ENCODE results near the gene MTPN.
A peak's percentile ranks its signal among the peaks of the same experiment; 100 is the strongest.

MTPN gene

DNA sequence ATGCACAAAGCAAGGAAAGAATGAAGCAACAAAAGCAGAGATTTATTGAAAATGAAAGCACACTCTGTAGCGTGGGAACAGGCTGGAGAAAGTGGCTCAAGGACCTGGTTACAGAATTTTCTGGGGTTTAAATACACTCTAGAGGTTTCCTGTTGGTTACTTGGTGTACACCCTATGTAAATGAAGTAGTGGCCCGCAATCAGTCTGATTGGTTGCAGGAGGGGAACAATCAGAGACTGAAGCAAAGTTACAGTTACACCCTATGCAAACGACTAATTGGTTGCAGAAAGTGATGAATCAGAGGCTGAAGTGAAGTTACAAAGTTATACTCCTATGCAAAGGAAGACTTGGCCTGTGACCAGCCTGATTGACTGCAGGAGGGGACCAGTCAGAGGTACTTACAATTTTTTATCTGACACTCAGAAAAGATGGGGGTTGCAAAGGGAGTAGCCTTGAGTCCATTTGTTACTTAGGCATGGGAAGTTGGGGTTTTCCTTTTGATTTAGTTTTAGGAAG, 3.6 kb upstream of the MTPN start:
- H3K4me3 ChIP-seq (ENCODE audit: low read depth in 1 of 2, low read length in 2 of 2): no peak overlapping the region
- H3K9ac ChIP-seq (ENCODE audit: low read length): no peak overlapping the region
- H3K27ac ChIP-seq (ENCODE audit: low read depth, low read length): no peak overlapping the region

GRCh38 chr7:135980012-135980551, 2.9 kb upstream of the MTPN start:
- Histone ChIP-seq H3K27me3 (ENCODE audit: control insufficient read depth in 1 of 2, insufficient read depth in 2 of 2, low read length in 2 of 2) (no peaks in the 10 kb centered on the region), H3K4me3 (ENCODE audit: low read depth in 1 of 2, low read length in 2 of 2) (no peak overlapping the region), H3K9me3 (ENCODE audit: low read length) (no peaks in the 10 kb centered on the region), H3K9ac (ENCODE audit: low read length) (no peak overlapping the region), H3K36me3 (ENCODE audit: insufficient read depth, low read length) (no peaks in the 10 kb centered on the region), H3K4me1 (ENCODE audit: insufficient read depth, low read length) (peaks cover 17% of the 10 kb centered on the region), H3K27ac (ENCODE audit: low read depth, low read length) (no peak overlapping the region)

More for the DNA sequence above, 3.6 kb upstream of the MTPN start:
- no peaks in the 10 kb centered on the region for H3K27me3 ChIP-seq (ENCODE audit: control insufficient read depth in 1 of 2, insufficient read depth in 2 of 2, low read length in 2 of 2)
- peaks cover 11% of the 10 kb centered on the region for H3K4me1 ChIP-seq (ENCODE audit: insufficient read depth, low read length)
- no peaks in the 10 kb centered on the region for H3K36me3 ChIP-seq (ENCODE audit: insufficient read depth, low read length)
- no peaks in the 10 kb centered on the region for H3K9me3 ChIP-seq (ENCODE audit: low read length)

DNA sequence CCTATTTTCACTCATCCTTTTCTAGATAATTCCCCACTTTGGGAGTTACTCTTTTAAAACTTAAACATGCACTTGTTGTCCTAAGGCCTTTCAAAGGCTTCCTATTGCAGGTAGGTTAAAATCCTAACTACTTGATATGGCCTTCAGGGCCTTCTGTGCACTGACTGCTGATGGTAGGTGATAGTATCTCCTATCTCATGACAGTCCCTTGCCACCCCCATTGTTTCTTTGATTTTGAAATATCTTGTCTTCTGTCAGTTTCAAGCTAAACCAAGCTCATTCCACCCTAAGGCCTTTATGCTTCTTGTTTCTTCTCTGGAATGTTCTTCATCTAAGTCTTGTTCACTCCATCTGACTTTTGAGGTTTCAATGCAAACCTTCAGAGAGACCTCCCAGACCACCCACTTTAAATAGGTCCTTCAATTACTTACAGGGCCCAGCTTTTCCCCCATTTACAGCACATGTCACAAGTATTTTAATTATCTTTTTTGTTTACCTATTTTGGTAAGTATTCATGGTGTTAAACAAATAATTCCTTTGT, 2.4 kb upstream of the MTPN start:
- Histone ChIP-seq H3K4me3 (ENCODE audit: low read depth in 1 of 2, low read length in 2 of 2) (no peak overlapping the region), H3K27ac (ENCODE audit: low read depth, low read length) (no peak overlapping the region), H3K36me3 (ENCODE audit: insufficient read depth, low read length) (no peaks in the 10 kb centered on the region), H3K9ac (ENCODE audit: low read length) (no peak overlapping the region), H3K27me3 (ENCODE audit: control insufficient read depth in 1 of 2, insufficient read depth in 2 of 2, low read length in 2 of 2) (no peaks in the 10 kb centered on the region), H3K9me3 (ENCODE audit: low read length) (no peaks in the 10 kb centered on the region), H3K4me1 (ENCODE audit: insufficient read depth, low read length) (peaks cover 22% of the 10 kb centered on the region)

GRCh38 chr7:135978624-135979023, 1.5 kb upstream of the MTPN start:
- peaks cover 27% of the 10 kb centered on the region for H3K4me1 ChIP-seq (ENCODE audit: insufficient read depth, low read length)
- no peak overlapping the region for H3K4me3 ChIP-seq (ENCODE audit: low read depth in 1 of 2, low read length in 2 of 2)
- no peaks in the 10 kb centered on the region for H3K27me3 ChIP-seq (ENCODE audit: control insufficient read depth in 1 of 2, insufficient read depth in 2 of 2, low read length in 2 of 2)
- no peak overlapping the region for H3K9ac ChIP-seq (ENCODE audit: low read length)
- no peaks in the 10 kb centered on the region for H3K9me3 ChIP-seq (ENCODE audit: low read length)
- H3K27ac ChIP-seq (ENCODE audit: low read depth, low read length): no peak overlapping the region
- no peaks in the 10 kb centered on the region for H3K36me3 ChIP-seq (ENCODE audit: insufficient read depth, low read length)

GRCh38 chr7:135977742-135978066, 545 bp upstream of the MTPN start:
- H3K4me1 ChIP-seq (ENCODE audit: insufficient read depth, low read length): peaks cover 27% of the 10 kb centered on the region
- peak overlapping the region; percentile 73 for H3K27ac ChIP-seq (ENCODE audit: low read depth, low read length)
- no peaks in the 10 kb centered on the region for H3K9me3 ChIP-seq (ENCODE audit: low read length)
- no peaks in the 10 kb centered on the region for H3K27me3 ChIP-seq (ENCODE audit: control insufficient read depth in 1 of 2, insufficient read depth in 2 of 2, low read length in 2 of 2)
- peak overlapping the region; percentile 25 for H3K9ac ChIP-seq (ENCODE audit: low read length)
- H3K4me3 ChIP-seq (ENCODE audit: low read depth in 1 of 2, low read length in 2 of 2): peak overlapping the region in 1 of 2 donors; percentile 92
- peaks cover 3% of the 10 kb centered on the region for H3K36me3 ChIP-seq (ENCODE audit: insufficient read depth, low read length)

DNA sequence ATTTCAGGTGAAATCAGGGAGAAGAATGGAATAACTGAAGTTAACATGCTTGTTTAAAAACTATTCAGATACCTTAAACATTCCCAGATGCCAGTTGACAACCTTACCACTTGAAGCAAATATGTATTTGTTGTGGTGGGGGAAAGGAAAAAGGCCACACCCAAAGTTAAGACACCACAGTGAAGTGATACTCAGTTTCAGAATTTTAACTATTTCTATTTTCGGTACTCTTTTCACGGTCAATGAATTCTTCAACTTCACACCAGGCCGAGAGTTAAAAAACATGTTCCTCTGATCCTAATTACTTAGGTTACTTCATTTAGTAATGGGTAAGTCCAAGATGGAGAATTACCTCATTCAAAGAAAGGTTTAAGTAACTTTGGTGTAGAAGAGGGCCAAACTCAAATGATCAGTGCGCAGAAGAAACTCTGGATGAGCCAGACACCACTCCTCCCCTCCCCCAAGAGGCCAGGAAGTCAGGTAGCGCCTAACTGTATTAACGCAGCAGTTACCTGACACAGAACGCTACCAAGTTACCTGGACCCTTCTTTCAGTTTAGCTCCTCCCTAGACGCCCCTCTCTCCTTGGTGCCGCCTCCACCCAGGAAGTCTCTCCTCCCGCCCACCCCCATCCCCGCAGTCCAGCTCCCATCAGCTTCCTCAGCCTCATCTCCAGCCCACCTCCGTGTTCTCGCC, 700 bp downstream of the MTPN start:
- Histone ChIP-seq H3K9ac (ENCODE audit: low read length) (peak overlapping the region; percentile 71), H3K4me1 (ENCODE audit: insufficient read depth, low read length) (peaks cover 27% of the 10 kb centered on the region), H3K27me3 (ENCODE audit: control insufficient read depth in 1 of 2, insufficient read depth in 2 of 2, low read length in 2 of 2) (no peaks in the 10 kb centered on the region), H3K36me3 (ENCODE audit: insufficient read depth, low read length) (peaks cover 3% of the 10 kb centered on the region), H3K4me3 (ENCODE audit: low read depth in 1 of 2, low read length in 2 of 2) (peak overlapping the region; percentile 66 to 92), H3K9me3 (ENCODE audit: low read length) (no peaks in the 10 kb centered on the region), H3K27ac (ENCODE audit: low read depth, low read length) (peak overlapping the region; percentile 73)

GRCh38 chr7:135975166-135975565, 2.0 kb downstream of the MTPN start:
- Histone ChIP-seq H3K9ac (ENCODE audit: low read length) (no peak overlapping the region), H3K36me3 (ENCODE audit: insufficient read depth, low read length) (peaks cover 3% of the 10 kb centered on the region), H3K4me3 (ENCODE audit: low read depth in 1 of 2, low read length in 2 of 2) (peak overlapping the region in 1 of 2 donors; percentile 12), H3K4me1 (ENCODE audit: insufficient read depth, low read length) (peaks cover 27% of the 10 kb centered on the region), H3K27me3 (ENCODE audit: control insufficient read depth in 1 of 2, insufficient read depth in 2 of 2, low read length in 2 of 2) (no peaks in the 10 kb centered on the region), H3K9me3 (ENCODE audit: low read length) (no peaks in the 10 kb centered on the region), H3K27ac (ENCODE audit: low read depth, low read length) (no peak overlapping the region)

- H3K27me3 ChIP-seq (ENCODE audit: control insufficient read depth in 1 of 2, insufficient read depth in 2 of 2, low read length in 2 of 2): no peaks in the 10 kb centered on the region
- H3K36me3 ChIP-seq (ENCODE audit: insufficient read depth, low read length): peaks cover 3% of the 10 kb centered on the region
- H3K9me3 ChIP-seq (ENCODE audit: low read length): no peaks in the 10 kb centered on the region
- peaks cover 27% of the 10 kb centered on the region for H3K4me1 ChIP-seq (ENCODE audit: insufficient read depth, low read length)
- H3K27ac ChIP-seq (ENCODE audit: low read depth, low read length): no peak overlapping the region
- H3K4me3 ChIP-seq (ENCODE audit: low read depth in 1 of 2, low read length in 2 of 2): no peak overlapping the region
- no peak overlapping the region for H3K9ac ChIP-seq (ENCODE audit: low read length)
These were observed 2.5 kb downstream of the MTPN start for GRCh38 chr7:135974667-135975066.

DNA sequence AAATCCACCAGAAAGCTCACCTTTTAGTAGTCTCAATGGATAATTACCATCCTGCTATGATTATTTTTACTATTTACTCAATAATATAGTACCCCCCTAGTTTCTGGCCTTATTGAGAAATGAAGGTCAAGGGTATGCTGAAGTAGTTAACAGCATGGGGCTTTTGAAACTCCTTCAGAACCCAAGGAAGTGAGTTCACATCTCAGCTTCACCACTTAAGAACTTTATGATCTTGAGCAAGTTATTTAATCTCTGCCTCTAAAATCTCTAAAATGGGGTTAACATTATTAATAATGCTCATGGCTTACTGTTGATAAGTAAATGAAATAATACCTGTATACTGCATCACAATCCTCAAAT, 5.8 kb downstream of the MTPN start:
- Histone ChIP-seq H3K4me1 (ENCODE audit: insufficient read depth, low read length) (peaks cover 28% of the 10 kb centered on the region), H3K27me3 (ENCODE audit: control insufficient read depth in 1 of 2, insufficient read depth in 2 of 2, low read length in 2 of 2) (no peaks in the 10 kb centered on the region), H3K9me3 (ENCODE audit: low read length) (no peaks in the 10 kb centered on the region), H3K4me3 (ENCODE audit: low read depth in 1 of 2, low read length in 2 of 2) (no peak overlapping the region), H3K27ac (ENCODE audit: low read depth, low read length) (no peak overlapping the region), H3K9ac (ENCODE audit: low read length) (no peak overlapping the region), H3K36me3 (ENCODE audit: insufficient read depth, low read length) (peaks cover 3% of the 10 kb centered on the region)

DNA sequence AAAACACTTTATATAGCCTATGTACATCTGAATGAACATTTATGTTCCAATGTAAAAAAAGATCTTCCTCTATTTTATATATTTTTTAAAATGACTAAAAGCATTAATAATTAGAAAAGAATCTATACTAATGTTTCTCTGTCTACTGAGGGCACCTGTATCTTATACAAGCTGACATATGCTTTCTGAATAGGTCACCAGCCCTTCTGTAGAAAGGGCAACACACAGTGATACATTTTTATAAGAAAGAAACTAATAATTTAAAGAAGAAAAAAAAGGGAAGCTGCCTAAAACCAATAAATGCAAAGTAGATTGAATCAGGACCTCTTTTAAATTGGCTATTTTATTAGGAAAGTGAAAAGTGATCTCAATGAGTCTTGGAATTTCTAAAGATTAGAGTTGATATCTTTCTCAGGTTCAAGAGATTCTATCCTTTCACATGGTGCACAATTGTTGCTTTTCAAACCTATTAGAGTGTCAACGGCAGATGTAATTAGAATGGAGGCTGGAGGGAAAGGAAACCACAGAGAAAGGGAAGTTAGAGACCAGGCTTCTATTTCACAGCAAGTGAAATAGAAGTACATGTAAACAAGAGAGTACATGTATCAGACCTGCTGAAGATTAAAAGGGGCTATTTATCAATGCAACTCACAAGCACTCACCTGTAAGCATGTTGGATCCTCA, 6.3 kb downstream of the MTPN start:
- Histone ChIP-seq H3K9ac (ENCODE audit: low read length) (no peak overlapping the region), H3K27ac (ENCODE audit: low read depth, low read length) (no peak overlapping the region), H3K4me3 (ENCODE audit: low read depth in 1 of 2, low read length in 2 of 2) (no peak overlapping the region), H3K27me3 (ENCODE audit: control insufficient read depth in 1 of 2, insufficient read depth in 2 of 2, low read length in 2 of 2) (no peaks in the 10 kb centered on the region), H3K4me1 (ENCODE audit: insufficient read depth, low read length) (peaks cover 28% of the 10 kb centered on the region), H3K36me3 (ENCODE audit: insufficient read depth, low read length) (peaks cover 3% of the 10 kb centered on the region), H3K9me3 (ENCODE audit: low read length) (no peaks in the 10 kb centered on the region)

GRCh38 chr7:135970045-135970444, 7.1 kb downstream of the MTPN start:
- Histone ChIP-seq H3K4me3 (ENCODE audit: low read depth in 1 of 2, low read length in 2 of 2) (no peak overlapping the region), H3K27me3 (ENCODE audit: control insufficient read depth in 1 of 2, insufficient read depth in 2 of 2, low read length in 2 of 2) (no peaks in the 10 kb centered on the region), H3K27ac (ENCODE audit: low read depth, low read length) (no peak overlapping the region), H3K36me3 (ENCODE audit: insufficient read depth, low read length) (peaks cover 3% of the 10 kb centered on the region), H3K9ac (ENCODE audit: low read length) (no peak overlapping the region), H3K9me3 (ENCODE audit: low read length) (no peaks in the 10 kb centered on the region), H3K4me1 (ENCODE audit: insufficient read depth, low read length) (peaks cover 25% of the 10 kb centered on the region)
